ENCODE measurements around the gene TRMT44. TPM values are rescaled to one million over a fixed set of nuclear protein-coding genes. Genes with fewer than 3 reads are reported as not detected.

TRMT44 gene
- total and polyA plus RNA-seq, 2 donors (not counting 1 experiment from before 2014, with no cell fraction given), result 13.3 to 37.4 TPM

- ATAC-seq (ENCODE audit: low read depth) (no peak), DNase-seq (no peak)
- H3K9me3 ChIP-seq (ENCODE audit: control extremely low read depth in 1 of 3, control insufficient read depth in 2 of 3, insufficient read depth in 1 of 3, low read length in 2 of 3), result no peaks in the 10 kb centered on the region
These were observed 36.6 kb upstream of the TRMT44 start for GRCh38 chr4:8403976-8404375.

DNA sequence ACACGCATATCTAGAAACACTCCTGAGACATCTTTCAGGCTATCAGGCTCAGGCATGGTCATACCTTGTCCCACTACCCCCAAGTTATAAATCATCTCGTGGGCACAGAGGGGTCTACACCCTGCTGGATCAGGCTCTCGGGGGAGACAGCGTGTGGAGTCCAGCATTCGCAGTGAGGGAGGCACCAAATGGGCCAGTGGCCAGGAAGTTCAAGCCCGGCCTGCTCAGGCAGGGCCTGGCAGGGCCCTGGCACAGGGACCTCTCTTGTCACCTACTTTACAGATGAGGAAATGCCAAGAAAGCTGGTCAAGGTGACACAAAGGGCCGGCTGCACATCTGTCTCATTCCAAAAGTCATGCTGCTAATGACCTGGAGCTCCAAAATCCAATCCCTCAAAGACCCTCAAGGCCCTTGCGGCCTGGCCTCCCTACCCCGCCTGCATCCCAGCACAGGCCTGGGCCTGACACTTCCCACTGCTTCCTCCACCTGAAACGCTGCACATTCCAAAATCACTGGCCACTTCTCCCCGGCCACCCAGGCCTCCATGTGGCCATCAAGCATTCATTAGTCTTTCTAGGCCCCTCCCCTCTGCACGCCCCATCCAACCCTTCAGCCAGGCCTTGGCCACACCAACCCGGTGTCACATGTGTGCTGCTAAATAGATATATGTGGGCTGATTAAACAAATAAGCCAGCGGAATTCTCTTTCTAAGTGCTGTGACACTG, 35.6 kb upstream of the TRMT44 start:
- Histone ChIP-seq H3K79me2 (ENCODE audit: control insufficient read depth, insufficient read depth, low read length) (no peaks in the 10 kb centered on the region), H2AFZ (ENCODE audit: insufficient read depth, low read depth, low read length, poor library complexity, severe bottlenecking) (no peak overlapping the region), H3K27ac (ENCODE audit: low read length in 2 of 2) (no peak overlapping the region), H3K9me3 (ENCODE audit: control extremely low read depth in 1 of 3, control insufficient read depth in 2 of 3, insufficient read depth in 1 of 3, low read length in 2 of 3) (no peaks in the 10 kb centered on the region), H3K4me1 (ENCODE audit: control insufficient read depth in 2 of 2, insufficient read depth in 2 of 2, low read length in 2 of 2) (no peaks in the 10 kb centered on the region), H4K20me1 (ENCODE audit: control insufficient read depth, insufficient read depth, low read length, poor library complexity, severe bottlenecking) (no peaks in the 10 kb centered on the region), H3K27me3 (replicated peaks in 1 of 4; ENCODE audit: control extremely low read depth in 1 of 4, control insufficient read depth in 3 of 4, insufficient read depth in 4 of 4, low read length in 3 of 4) (no peaks in the 10 kb centered on the region), H3K4me3 (ENCODE audit: control extremely low read depth in 1 of 5, extremely low read depth in 1 of 5, insufficient read depth in 1 of 5, low read depth in 2 of 5, low read length in 4 of 5) (no peak overlapping the region), H3K9ac (ENCODE audit: low read length) (no peak overlapping the region), H3K36me3 (replicated peaks in 1 of 2; ENCODE audit: control extremely low read depth in 1 of 2, control insufficient read depth in 1 of 2, extremely low read depth in 1 of 2, insufficient read depth in 2 of 2, low read length in 1 of 2) (peaks cover 0 to 26% of the 10 kb centered on the region in 2 experiments), H3K4me2 (replicated peaks; ENCODE audit: low read depth, low read length, poor library complexity, severe bottlenecking) (no peak overlapping the region)
- H3K9me3 Mint-ChIP-seq (ENCODE audit: insufficient read depth), result no peaks in the 10 kb centered on the region
- H3K4me1 Mint-ChIP-seq, result no peaks in the 10 kb centered on the region
- ChIA-PET CTCF (interaction anchor here (2.4 to 5.2 kb wide), 2 partner anchors 163 to 228 kb away, joined by 5 to 48 read pairs; no protein-coding TSS in a partner anchor), POLR2A (no interaction called here)
- H3K27ac Mint-ChIP-seq, result no peak overlapping the region
- no peaks in the 10 kb centered on the region for H3K27me3 Mint-ChIP-seq
- intact Hi-C loops (cut with micrococcal nuclease), result no loop called here
- no peak for ATAC-seq (ENCODE audit: low read depth)
- DNase-seq, result no peak
- TF ChIP-seq, protein P1, sequence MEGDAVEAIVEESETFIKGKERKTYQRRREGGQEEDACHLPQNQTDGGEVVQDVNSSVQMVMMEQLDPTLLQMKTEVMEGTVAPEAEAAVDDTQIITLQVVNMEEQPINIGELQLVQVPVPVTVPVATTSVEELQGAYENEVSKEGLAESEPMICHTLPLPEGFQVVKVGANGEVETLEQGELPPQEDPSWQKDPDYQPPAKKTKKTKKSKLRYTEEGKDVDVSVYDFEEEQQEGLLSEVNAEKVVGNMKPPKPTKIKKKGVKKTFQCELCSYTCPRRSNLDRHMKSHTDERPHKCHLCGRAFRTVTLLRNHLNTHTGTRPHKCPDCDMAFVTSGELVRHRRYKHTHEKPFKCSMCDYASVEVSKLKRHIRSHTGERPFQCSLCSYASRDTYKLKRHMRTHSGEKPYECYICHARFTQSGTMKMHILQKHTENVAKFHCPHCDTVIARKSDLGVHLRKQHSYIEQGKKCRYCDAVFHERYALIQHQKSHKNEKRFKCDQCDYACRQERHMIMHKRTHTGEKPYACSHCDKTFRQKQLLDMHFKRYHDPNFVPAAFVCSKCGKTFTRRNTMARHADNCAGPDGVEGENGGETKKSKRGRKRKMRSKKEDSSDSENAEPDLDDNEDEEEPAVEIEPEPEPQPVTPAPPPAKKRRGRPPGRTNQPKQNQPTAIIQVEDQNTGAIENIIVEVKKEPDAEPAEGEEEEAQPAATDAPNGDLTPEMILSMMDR (IDR thresholded peaks at IDR 0.05), result no peak
- no peak for TF ChIP-seq EZH2 (IDR thresholded peaks at IDR 0.05; ENCODE audit: borderline replicate concordance, insufficient read depth, low read depth, low read length, poor library complexity, severe bottlenecking)
- no peak overlapping the region for H3K4me3 Mint-ChIP-seq
- WGBS (ENCODE audit: insufficient coverage), result 98% methylated on average over 12 of the region's 14 CpGs

More at GRCh38 chr4:8403976-8404375, 36.6 kb upstream of the TRMT44 start:
- CTCF ChIA-PET, result interaction anchor here (0.7 to 5.2 kb wide), 6 partner anchors 11 to 600 kb away, joined by 3 to 48 read pairs (median 6); no protein-coding TSS in a partner anchor
- H3K4me1 ChIP-seq (ENCODE audit: control insufficient read depth in 2 of 2, insufficient read depth in 2 of 2, low read length in 2 of 2), result no peaks in the 10 kb centered on the region
- no peaks in the 10 kb centered on the region for H4K20me1 ChIP-seq (ENCODE audit: control insufficient read depth, insufficient read depth, low read length, poor library complexity, severe bottlenecking)
- Mint-ChIP-seq H3K27ac (no peak overlapping the region), H3K27me3 (no peaks in the 10 kb centered on the region), H3K9me3 (ENCODE audit: insufficient read depth) (no peaks in the 10 kb centered on the region), H3K4me3 (no peak overlapping the region), H3K4me1 (no peaks in the 10 kb centered on the region)
- peaks cover 0 to 23% of the 10 kb centered on the region in 2 experiments for H3K36me3 ChIP-seq (replicated peaks in 1 of 2; ENCODE audit: control extremely low read depth in 1 of 2, control insufficient read depth in 1 of 2, extremely low read depth in 1 of 2, insufficient read depth in 2 of 2, low read length in 1 of 2)
- no peak overlapping the region for H3K27ac ChIP-seq (ENCODE audit: low read length in 2 of 2)
- no peaks in the 10 kb centered on the region for H3K27me3 ChIP-seq (replicated peaks in 1 of 4; ENCODE audit: control extremely low read depth in 1 of 4, control insufficient read depth in 3 of 4, insufficient read depth in 4 of 4, low read length in 3 of 4)
- H3K9ac ChIP-seq (ENCODE audit: low read length), result no peak overlapping the region
- no peak overlapping the region for H3K4me2 ChIP-seq (replicated peaks; ENCODE audit: low read depth, low read length, poor library complexity, severe bottlenecking)
- 43% methylated on average over 6 of the region's 13 CpGs for WGBS (ENCODE audit: insufficient coverage)
- intact Hi-C loops (cut with micrococcal nuclease), result loop anchor here (1.0 kb wide), 1 partner anchor 162 kb away; no protein-coding TSS in a partner anchor
- H3K79me2 ChIP-seq (ENCODE audit: control insufficient read depth, insufficient read depth, low read length), result no peaks in the 10 kb centered on the region
- TF ChIP-seq EZH2 (IDR thresholded peaks at IDR 0.05; ENCODE audit: borderline replicate concordance, insufficient read depth, low read depth, low read length, poor library complexity, severe bottlenecking), result no peak
- TF ChIP-seq, protein P1 (IDR thresholded peaks at IDR 0.05), result no peak
- no peak overlapping the region for H3K4me3 ChIP-seq (ENCODE audit: control extremely low read depth in 1 of 5, extremely low read depth in 1 of 5, insufficient read depth in 1 of 5, low read depth in 2 of 5, low read length in 4 of 5)
- POLR2A ChIA-PET, result interaction anchor here (0.6 to 0.7 kb wide), 2 partner anchors 24 to 1639 kb away, joined by 4 to 7 read pairs; no protein-coding TSS in a partner anchor
- H2AFZ ChIP-seq (ENCODE audit: insufficient read depth, low read depth, low read length, poor library complexity, severe bottlenecking), result no peak overlapping the region
